GM23338 (cell line): ENCODE results near the gene CD44. TPM values are rescaled to one million over a fixed set of nuclear protein-coding genes. Genes with fewer than 3 reads are reported as not detected.

Experiments
- ATAC-seq: fragments of 200-7000 bp; cut with Tn5 transposase; 3 replicates; pipeline ENCODE4 v1.9.1; 2020
- DNase-seq: peaks from one replicate; pipeline ENCODE4 v3.0.0-alpha.2; 2015; ENCODE audit warnings: low spot score
- H2AFZ ChIP-seq: fragments of 200-600 bp; sonication (generic); 2 replicates; pipeline ENCODE4 v1.8.0; 2016; ENCODE audit warnings: antibody characterized with exemption, mild to moderate bottlenecking, moderate library complexity
- H3F3A ChIP-seq: fragments of 200-600 bp; sonication (generic); replicated peaks from 2 replicates; pipeline ENCODE4 v1.8.0; 2017; ENCODE audit warnings: antibody characterized with exemption, mixed run types, low read depth
- H3K27ac ChIP-seq: fragments of 200-600 bp; sonication (generic); 2 replicates; pipeline ENCODE4 v1.6.1; 2016; ENCODE audit warnings: low read depth
- H3K27me3 ChIP-seq: fragments of 200-600 bp; sonication (generic); 2 replicates; pipeline ENCODE4 v1.8.0; 2016; ENCODE audit warnings: mild to moderate bottlenecking, mixed run types, moderate library complexity; ENCODE audit not compliant: insufficient read depth
- H3K36me3 ChIP-seq: fragments of 200-600 bp; sonication (generic); 2 replicates; pipeline ENCODE4 v1.8.0; 2016; ENCODE audit warnings: mild to moderate bottlenecking; ENCODE audit not compliant: insufficient read depth
- H3K4me1 ChIP-seq: fragments of 200-600 bp; sonication (generic); 2 replicates; pipeline ENCODE4 v1.8.0; 2016; ENCODE audit warnings: mild to moderate bottlenecking, moderate library complexity; ENCODE audit not compliant: insufficient read depth
- H3K4me2 ChIP-seq: fragments of 200-600 bp; sonication (generic); 2 replicates; pipeline ENCODE4 v1.7.1; 2017; ENCODE audit warnings: mixed run types
- H3K4me3 ChIP-seq: fragments of 200-600 bp; sonication (generic); 2 replicates; pipeline ENCODE4 v1.6.1; 2016; ENCODE audit warnings: mixed run types
- H3K79me2 ChIP-seq: fragments of 200-600 bp; sonication (generic); replicated peaks from 2 replicates; pipeline ENCODE4 v1.8.0; 2017; ENCODE audit warnings: mild to moderate bottlenecking; ENCODE audit not compliant: insufficient read depth
- H3K9me2 ChIP-seq: fragments of 200-600 bp; sonication (generic); 2 replicates; pipeline ENCODE4 v1.8.0; 2017; ENCODE audit not compliant: insufficient read depth
- H4K20me1 ChIP-seq: fragments of 200-600 bp; sonication (generic); replicated peaks from 2 replicates; pipeline ENCODE4 v1.8.0; 2017; ENCODE audit warnings: mild to moderate bottlenecking; ENCODE audit not compliant: insufficient read depth
- H3K27ac Mint-ChIP-seq: 2 replicates; pipeline ENCODE4 v1.8.0; 2020; ENCODE audit warnings: inconsistent platforms, mild to moderate bottlenecking, moderate library complexity, mixed read lengths
- H3K27me3 Mint-ChIP-seq: 3 replicates; pipeline ENCODE4 v1.8.0; 2022; ENCODE audit warnings: low read depth, mild to moderate bottlenecking, moderate library complexity, mixed read lengths, inconsistent platforms; ENCODE audit not compliant: insufficient read depth, poor library complexity
- H3K36me3 Mint-ChIP-seq: 3 replicates; pipeline ENCODE4 v1.8.0; 2021; ENCODE audit warnings: low read depth, mild to moderate bottlenecking, inconsistent platforms, moderate library complexity, mixed read lengths
- H3K4me1 Mint-ChIP-seq: 3 replicates; pipeline ENCODE4 v1.8.0; 2020; ENCODE audit warnings: mild to moderate bottlenecking, inconsistent platforms, mixed read lengths
- H3K4me3 Mint-ChIP-seq: 3 replicates; pipeline ENCODE4 v1.8.0; 2021; ENCODE audit warnings: moderate library complexity, mild to moderate bottlenecking, inconsistent platforms, mixed read lengths
- H3K9me3 Mint-ChIP-seq: 3 replicates; pipeline ENCODE4 v1.8.0; 2020; ENCODE audit warnings: moderate library complexity, mild to moderate bottlenecking, inconsistent platforms, mixed read lengths
- CREB1 ChIP-seq: fragments of 250-450 bp; sonication (Bioruptor Pico); IDR thresholded peaks from 2 replicates; pipeline ENCODE4 v1.5.0; 2020; ENCODE audit warnings: low read depth, mild to moderate bottlenecking, moderate library complexity
- CTCF ChIP-seq, 2 experiments: fragments of 200-600 bp in 1 of 2; sonication (generic) in 1 of 2; conservative IDR thresholded peaks; 2 replicates each; pipeline versions ENCODE4 v1.5.1 to v1.6.1; 2016 to 2017; ENCODE audit warnings: antibody characterized with exemption in 2 of 2, low read depth in 2 of 2, mild to moderate bottlenecking in 2 of 2, moderate library complexity in 1 of 2
- ETS1 ChIP-seq: IDR thresholded peaks from 2 replicates; pipeline ENCODE4 v1.6.1; 2016; ENCODE audit warnings: antibody characterized with exemption
- EZH2 ChIP-seq: fragments of 200-600 bp; sonication (generic); IDR thresholded peaks from one replicate; pipeline ENCODE4 v1.8.0; 2017; ENCODE audit warnings: antibody characterized with exemption, mild to moderate bottlenecking, low read depth; ENCODE audit not compliant: unreplicated experiment
- EZH2phosphoT487 ChIP-seq: fragments of 200-600 bp; sonication (generic); IDR thresholded peaks from one replicate; pipeline ENCODE4 v1.8.1; 2018; ENCODE audit warnings: antibody characterized with exemption; ENCODE audit not compliant: unreplicated experiment
- JUNB ChIP-seq: IDR thresholded peaks from one replicate; pipeline ENCODE4 v1.6.1; 2016; ENCODE audit warnings: antibody characterized with exemption; ENCODE audit not compliant: unreplicated experiment
- NANOG ChIP-seq: IDR thresholded peaks from 2 replicates; pipeline ENCODE4 v1.6.1; 2016; ENCODE audit warnings: antibody characterized with exemption, borderline replicate concordance
- REST ChIP-seq: IDR thresholded peaks from one replicate; pipeline ENCODE4 v1.6.1; 2018; ENCODE audit warnings: antibody characterized with exemption; ENCODE audit not compliant: unreplicated experiment
- STAT1 ChIP-seq: IDR thresholded peaks from one replicate; pipeline ENCODE4 v1.6.1; 2016; ENCODE audit warnings: antibody characterized with exemption; ENCODE audit not compliant: unreplicated experiment
- ZNF114 ChIP-seq: fragments of 250-450 bp; sonication (Bioruptor Pico); IDR thresholded peaks from 2 replicates; pipeline ENCODE4 v1.5.0; 2020; ENCODE audit warnings: mild to moderate bottlenecking, moderate library complexity
- ZNF331 ChIP-seq: fragments of 250-450 bp; sonication (Bioruptor Pico); IDR thresholded peaks from 2 replicates; pipeline ENCODE4 v1.5.0; 2020; ENCODE audit warnings: low read depth, mild to moderate bottlenecking, moderate library complexity
- polyA plus RNA-seq: library from polyadenylated mRNA; unstranded; fragments of >200 nt; fragmentation: Nextera tagmentation; extraction: Ambion mirVana; gene quantifications from 2 replicates; pipeline ENCODE4 v1.2.1, GENCODE V29; 2016
- total RNA-seq: library from RNA; depleted of rRNA; stranded (reverse); fragments of >200 nt; shearing (Covaris generic); gene quantifications from 2 replicates; pipeline ENCODE4 v1.2.3, GENCODE V29; 2014

The CD44 gene
- total and polyA plus RNA-seq, 2 experiments from 2014 or later = 4.0 to 10.1 TPM

- no peaks in the 10 kb centered on the region for H3K27me3 ChIP-seq
- H3K4me3 Mint-ChIP-seq = no peak overlapping the region
- peaks cover 4% of the 10 kb centered on the region; the same call in 1 of the 3 replicates for H3K4me1 Mint-ChIP-seq
- H3F3A ChIP-seq = no peaks in the 10 kb centered on the region
- no peaks in the 10 kb centered on the region for H3K36me3 Mint-ChIP-seq
- H3K79me2 ChIP-seq = no peaks in the 10 kb centered on the region
- H3K27me3 Mint-ChIP-seq = no peaks in the 10 kb centered on the region
- H3K4me2 ChIP-seq = no peak overlapping the region
- no peaks in the 10 kb centered on the region for H3K4me1 ChIP-seq
- H3K36me3 ChIP-seq = no peaks in the 10 kb centered on the region
- no peak for DNase-seq
- no peak overlapping the region for H3K4me3 ChIP-seq
- H4K20me1 ChIP-seq = no peaks in the 10 kb centered on the region
- TF ChIP-seq NANOG = no peak
- TF ChIP-seq ZNF331 (CRISPR knock-in tag) = no peak
- no peak for TF ChIP-seq CTCF (conservative IDR thresholded peaks at IDR 0.05; ENCODE audit: low read depth in 2 of 2)
- TF ChIP-seq EZH2phosphoT487 = no peak
- no peak for ATAC-seq
- no peak overlapping the region for H3K27ac ChIP-seq
- no peak overlapping the region for H3K27ac Mint-ChIP-seq
- no peaks in the 10 kb centered on the region for H3K9me2 ChIP-seq
- H3K9me3 Mint-ChIP-seq = no peaks in the 10 kb centered on the region
- H2AFZ ChIP-seq = no peak overlapping the region
These were observed 53.4 kb downstream of the CD44 start for GRCh38 chr11:35192347-35192746.

GRCh38 chr11:35193767-35194166, 54.8 kb downstream of the CD44 start:
- no peak for ATAC-seq
- no peaks in the 10 kb centered on the region for H3K4me1 ChIP-seq
- H3K27me3 Mint-ChIP-seq = no peaks in the 10 kb centered on the region
- H2AFZ ChIP-seq = no peak overlapping the region
- H3K4me3 Mint-ChIP-seq = no peak overlapping the region
- H3F3A ChIP-seq = no peaks in the 10 kb centered on the region
- H3K79me2 ChIP-seq = no peaks in the 10 kb centered on the region
- H3K4me1 Mint-ChIP-seq = peaks cover 4% of the 10 kb centered on the region; the same call in 1 of the 3 replicates
- H4K20me1 ChIP-seq = no peaks in the 10 kb centered on the region
- H3K36me3 Mint-ChIP-seq = no peaks in the 10 kb centered on the region
- H3K36me3 ChIP-seq = no peaks in the 10 kb centered on the region
- no peak overlapping the region for H3K27ac ChIP-seq
- H3K4me3 ChIP-seq = no peak overlapping the region
- TF ChIP-seq EZH2 = no peak
- no peak for TF ChIP-seq REST
- TF ChIP-seq ETS1 = no peak
- no peak for TF ChIP-seq ZNF114
- no peak for TF ChIP-seq CTCF (conservative IDR thresholded peaks at IDR 0.05; ENCODE audit: low read depth in 2 of 2)
- no peak for TF ChIP-seq STAT1
- TF ChIP-seq JUNB = no peak
- TF ChIP-seq NANOG = no peak
- TF ChIP-seq CREB1 = no peak
- no peak for TF ChIP-seq EZH2phosphoT487
- TF ChIP-seq ZNF331 (CRISPR knock-in tag) = no peak
- no peaks in the 10 kb centered on the region for H3K9me2 ChIP-seq
- no peak overlapping the region for H3K4me2 ChIP-seq
- no peaks in the 10 kb centered on the region for H3K9me3 Mint-ChIP-seq
- DNase-seq = no peak
- H3K27me3 ChIP-seq = no peaks in the 10 kb centered on the region
- no peak overlapping the region for H3K27ac Mint-ChIP-seq
